GM12891 (cell line): ENCODE results near the gene PTGER2.

Experiments
- DNase-seq: peaks from one replicate; pipeline ENCODE4 v3.0.0; 2011; ENCODE audit warnings: low spot score; ENCODE audit not compliant: insufficient read length
- FAIRE-seq: peaks from 2 replicates; lab custom pipeline; 2011; peaks lifted over from hg19 to GRCh38; lab: Jason Lieb, UNC
- PAX5 ChIP-seq: IDR thresholded peaks from 2 replicates; pipeline ENCODE4 v1.6.1; 2011; ENCODE audit warnings: low read length, moderate library complexity, mild to moderate bottlenecking; ENCODE audit not compliant: insufficient read depth, severe bottlenecking
- POLR2A ChIP-seq: IDR thresholded peaks from 2 replicates; pipeline ENCODE4 v1.6.1; 2011; ENCODE audit warnings: low read depth, low read length, control low read depth
- POLR2AphosphoS5 ChIP-seq: IDR thresholded peaks from 2 replicates; pipeline ENCODE4 v1.6.1; 2011; ENCODE audit warnings: low read depth, low read length, control low read depth
- POU2F2 ChIP-seq: IDR thresholded peaks from 2 replicates; pipeline ENCODE4 v1.6.1; 2011; ENCODE audit warnings: low read depth, mild to moderate bottlenecking, control low read depth, low read length, moderate library complexity
- SPI1 ChIP-seq: IDR thresholded peaks from 2 replicates; pipeline ENCODE4 v1.6.1; 2011; ENCODE audit warnings: low read depth, low read length, control low read depth
- TAF1 ChIP-seq: IDR thresholded peaks from 2 replicates; pipeline ENCODE4 v1.6.1; 2011; ENCODE audit warnings: low read depth, low read length, control low read depth

Gene PTGER2

DNA sequence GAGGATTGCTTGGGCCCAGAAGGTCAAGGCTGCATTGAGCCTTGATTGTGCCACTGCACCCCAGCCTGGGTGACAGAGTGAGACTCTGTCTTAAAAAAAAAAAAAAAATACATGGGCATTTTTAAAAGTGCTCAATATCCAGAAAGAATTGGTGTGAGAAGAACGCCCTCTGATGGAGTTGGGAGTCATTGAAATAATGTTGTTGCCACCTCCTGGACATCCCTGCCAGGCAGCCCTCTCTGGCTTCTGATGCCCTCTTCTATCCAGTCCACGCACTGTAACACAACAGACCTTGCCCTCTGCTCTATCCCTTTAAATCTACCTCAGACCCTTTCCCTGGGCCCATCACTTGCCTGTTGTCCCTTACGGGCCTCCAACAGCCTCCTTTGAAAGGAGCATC is 41.7 kb upstream of the PTGER2 start:
- no peak for DNase-seq
- no peak for FAIRE-seq

DNA sequence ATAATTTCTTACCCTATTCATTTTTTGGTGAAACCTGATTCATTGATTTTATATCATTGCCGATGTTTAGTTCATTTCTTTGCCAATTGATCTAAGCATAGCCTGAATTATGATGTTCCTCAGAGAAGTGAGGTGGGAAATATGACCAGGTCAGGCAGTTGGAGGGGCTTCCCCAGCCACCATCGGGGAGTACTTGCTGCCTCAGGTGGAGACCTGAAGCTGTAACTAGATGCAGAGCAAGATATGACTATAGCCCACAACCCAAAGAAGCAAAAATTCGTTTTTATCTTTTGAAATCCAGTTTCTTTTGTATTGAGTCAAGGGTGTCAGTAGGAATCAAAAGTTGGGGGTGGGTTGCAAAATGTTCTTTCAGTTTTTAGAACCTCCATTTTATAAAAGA is 38.7 kb upstream of the PTGER2 start:
- TF ChIP-seq POU2F2 (no peak), SPI1 (no peak), PAX5 (no peak), POLR2A (no peak), POLR2AphosphoS5 (no peak), TAF1 (no peak)

More for the DNA sequence above, 41.7 kb upstream of the PTGER2 start:
- no peak for TF ChIP-seq POU2F2
- TF ChIP-seq TAF1: no peak
- TF ChIP-seq POLR2A: no peak
- no peak for TF ChIP-seq POLR2AphosphoS5
- TF ChIP-seq SPI1: no peak
- TF ChIP-seq PAX5: no peak

DNA sequence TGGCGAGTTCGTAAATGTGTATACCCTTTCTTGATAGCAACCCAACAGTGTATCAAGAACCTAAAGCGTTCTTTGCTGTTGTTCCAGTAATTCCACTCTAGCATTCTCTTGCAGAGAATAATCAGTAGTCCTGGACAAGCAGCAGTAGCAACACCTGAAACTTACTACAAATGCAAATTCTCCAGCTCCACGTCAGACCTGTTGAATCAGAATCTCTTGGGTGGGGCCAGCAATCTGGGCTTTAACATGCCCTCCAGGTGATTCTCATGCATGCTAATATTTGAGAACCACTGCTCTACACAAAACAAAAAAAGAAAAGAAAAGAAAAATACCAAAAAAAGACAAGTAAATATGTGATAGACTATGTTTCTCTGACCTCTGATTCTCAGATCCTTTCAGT is 36.6 kb upstream of the PTGER2 start:
- DNase-seq (no peak), FAIRE-seq (no peak)
- TF ChIP-seq POLR2A (no peak), POU2F2 (no peak), TAF1 (no peak), SPI1 (no peak), POLR2AphosphoS5 (no peak), PAX5 (no peak)

More for the DNA sequence above, 38.7 kb upstream of the PTGER2 start:
- no peak for DNase-seq
- no peak for FAIRE-seq

DNA sequence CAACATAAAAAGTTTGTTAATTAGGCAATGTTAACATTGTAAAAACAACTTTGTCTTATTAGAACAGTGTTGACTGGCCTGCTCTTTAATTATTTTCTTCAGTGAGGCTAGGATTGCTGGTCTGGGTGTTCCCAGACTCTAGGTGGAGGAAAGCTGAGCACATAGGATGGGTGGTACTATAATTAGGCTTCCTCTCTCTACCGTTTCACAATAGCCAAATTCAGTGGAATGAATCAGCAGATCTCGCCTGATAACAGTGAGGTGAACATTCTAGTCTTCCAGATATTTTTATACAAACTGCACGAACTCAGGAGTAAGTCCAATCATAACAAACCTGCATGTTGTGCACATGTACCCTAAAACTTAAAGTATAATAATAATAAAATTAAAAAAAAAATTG is 34.7 kb upstream of the PTGER2 start:
- TF ChIP-seq SPI1 (no peak), TAF1 (no peak), POLR2A (no peak), PAX5 (no peak), POLR2AphosphoS5 (no peak), POU2F2 (no peak)
- DNase-seq (no peak), FAIRE-seq (no peak)

DNA sequence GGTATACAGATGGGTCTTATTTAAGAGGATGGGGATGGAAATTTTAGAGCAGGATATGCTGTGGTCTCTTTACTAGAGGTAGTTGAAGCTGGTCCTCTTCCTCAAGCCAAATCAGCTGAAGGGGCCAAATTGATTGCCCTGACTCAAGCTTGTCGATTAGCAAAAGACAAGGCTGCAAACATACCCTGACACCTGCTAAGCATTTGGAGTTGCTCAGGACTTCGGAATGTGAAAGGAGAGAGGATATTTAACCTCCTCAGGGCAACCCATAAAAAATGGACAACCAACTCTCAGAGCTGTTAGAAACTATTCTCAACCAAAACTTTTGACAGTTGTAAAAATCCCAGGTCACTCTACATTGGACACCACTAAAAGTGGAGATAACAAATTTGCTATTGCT is 31.0 kb upstream of the PTGER2 start:
- no peak for DNase-seq
- TF ChIP-seq TAF1 (no peak), POLR2AphosphoS5 (no peak), SPI1 (no peak), POU2F2 (no peak), POLR2A (no peak), PAX5 (no peak)
- no peak for FAIRE-seq

DNA sequence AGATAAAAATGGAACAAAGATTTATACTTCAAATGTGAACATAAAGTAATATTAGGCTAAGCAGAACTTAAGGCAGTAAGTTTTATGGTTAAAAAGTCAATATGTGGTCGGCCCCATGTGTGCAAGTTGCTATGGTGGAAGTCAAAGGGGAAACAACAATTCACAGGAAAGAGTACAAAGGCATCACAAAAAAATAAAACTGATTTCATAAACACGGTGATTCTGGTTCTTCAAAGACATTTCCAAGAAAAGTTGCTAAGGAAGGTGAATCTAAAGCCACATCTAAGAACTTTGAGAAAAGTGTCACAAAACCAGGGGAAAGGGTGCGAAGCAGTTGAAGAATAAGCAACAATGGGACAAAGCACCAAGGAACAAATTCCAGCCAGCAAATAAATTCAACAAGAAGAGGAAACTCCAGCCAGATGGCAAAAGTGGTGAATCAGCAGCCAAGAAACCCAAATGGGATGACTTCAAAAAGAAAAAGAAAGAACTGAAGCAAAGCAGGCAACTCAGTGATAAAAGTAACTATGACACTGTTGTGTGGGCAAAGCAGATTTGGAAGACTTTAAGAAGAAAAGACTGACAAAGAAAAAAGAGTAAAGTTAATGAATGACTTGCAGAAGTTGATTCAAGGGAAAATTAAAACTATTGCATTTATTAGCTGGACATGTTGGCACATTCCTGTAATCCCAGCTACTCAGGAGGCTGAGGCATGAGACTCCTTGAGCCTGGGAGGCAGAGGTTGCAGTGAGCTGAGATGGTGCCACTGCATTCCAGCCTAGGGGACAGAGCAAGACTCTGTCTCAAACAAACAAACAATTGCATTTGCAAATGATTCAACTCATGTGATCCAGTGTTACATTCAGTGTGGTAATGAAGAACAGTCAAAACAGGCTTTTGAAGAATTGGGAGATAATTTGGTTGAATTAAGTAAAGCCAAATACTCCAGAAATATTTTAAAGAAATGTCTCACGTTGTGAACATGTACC is 27.2 kb upstream of the PTGER2 start:
- DNase-seq (no peak), FAIRE-seq (no peak)
- no peak for TF ChIP-seq SPI1
- TF ChIP-seq POLR2AphosphoS5: no peak
- TF ChIP-seq POLR2A: no peak

DNA sequence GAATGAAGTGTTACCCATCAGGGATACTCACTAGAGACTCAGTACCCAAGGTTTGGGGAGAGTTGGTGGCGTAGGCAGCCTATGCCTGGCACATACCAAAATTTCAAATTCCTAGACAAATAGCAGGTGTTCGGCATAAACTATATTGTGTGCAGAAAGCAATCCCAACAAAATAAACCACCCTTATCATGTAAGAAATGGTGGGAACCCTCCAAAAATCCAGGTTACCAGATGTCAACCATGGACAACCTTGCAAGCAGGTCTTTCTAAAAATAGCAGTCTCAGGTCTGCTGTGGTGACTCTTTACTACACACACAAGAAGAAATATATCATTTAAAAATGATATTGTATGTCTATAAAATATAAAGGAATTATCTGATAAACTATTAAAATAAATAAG is 17.7 kb upstream of the PTGER2 start:
- FAIRE-seq: no peak
- TF ChIP-seq POU2F2 (no peak), PAX5 (no peak), POLR2A (no peak), TAF1 (no peak), SPI1 (no peak), POLR2AphosphoS5 (no peak)

DNA sequence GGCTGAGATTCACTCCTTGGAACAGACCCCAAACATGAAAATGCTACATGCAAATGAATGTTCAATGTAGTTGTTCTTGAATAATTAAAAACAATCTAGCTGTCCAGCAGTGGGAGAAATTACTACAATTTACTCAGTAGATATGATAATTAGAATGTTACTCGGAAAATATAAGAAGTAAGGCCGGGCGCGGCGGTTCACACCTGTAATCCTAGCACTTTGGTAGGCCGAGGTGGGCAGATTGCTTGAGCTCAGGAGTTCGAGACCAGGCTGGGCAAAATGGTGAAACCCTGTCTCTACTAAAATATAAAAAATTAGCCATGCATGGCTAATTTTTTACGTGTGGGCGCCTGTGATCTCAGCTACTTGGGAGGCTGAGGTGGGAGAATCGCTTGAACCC is 15.3 kb upstream of the PTGER2 start:
- no peak for FAIRE-seq

More for the DNA sequence above, 17.7 kb upstream of the PTGER2 start:
- DNase-seq: no peak

DNA sequence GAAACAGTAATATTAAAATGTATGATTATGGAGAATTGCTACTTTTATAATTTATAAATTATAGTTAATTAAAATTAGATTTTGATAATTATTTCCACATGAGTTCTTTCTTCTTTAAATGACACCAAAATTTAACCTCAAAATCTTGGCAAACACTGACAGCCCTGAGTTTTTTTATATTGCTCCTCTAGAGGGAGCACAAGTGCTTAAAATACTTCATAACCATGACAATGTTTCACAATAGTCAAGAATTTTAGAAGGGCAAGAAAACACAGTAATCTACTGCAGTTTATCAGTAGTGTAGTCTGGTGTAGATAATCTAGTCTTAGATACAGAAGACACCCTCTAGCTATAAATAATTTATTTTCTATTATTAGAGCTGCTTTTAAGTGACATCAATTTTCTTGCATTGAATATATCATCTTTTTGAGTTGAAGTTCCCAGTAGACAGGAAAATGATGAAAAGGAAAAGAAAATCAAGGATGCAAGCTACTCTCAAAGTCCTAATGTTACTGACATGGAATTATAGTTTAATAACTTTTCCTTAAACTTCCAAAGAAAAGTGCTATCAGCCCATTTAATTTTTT is 14.3 kb upstream of the PTGER2 start:
- DNase-seq: no peak
- TF ChIP-seq PAX5 (no peak), POLR2AphosphoS5 (no peak), POU2F2 (no peak)
- FAIRE-seq: no peak

More for the DNA sequence above, 15.3 kb upstream of the PTGER2 start:
- TF ChIP-seq SPI1 (no peak), PAX5 (no peak), POLR2A (no peak), POLR2AphosphoS5 (no peak), TAF1 (no peak), POU2F2 (no peak)
- no peak for DNase-seq

DNA sequence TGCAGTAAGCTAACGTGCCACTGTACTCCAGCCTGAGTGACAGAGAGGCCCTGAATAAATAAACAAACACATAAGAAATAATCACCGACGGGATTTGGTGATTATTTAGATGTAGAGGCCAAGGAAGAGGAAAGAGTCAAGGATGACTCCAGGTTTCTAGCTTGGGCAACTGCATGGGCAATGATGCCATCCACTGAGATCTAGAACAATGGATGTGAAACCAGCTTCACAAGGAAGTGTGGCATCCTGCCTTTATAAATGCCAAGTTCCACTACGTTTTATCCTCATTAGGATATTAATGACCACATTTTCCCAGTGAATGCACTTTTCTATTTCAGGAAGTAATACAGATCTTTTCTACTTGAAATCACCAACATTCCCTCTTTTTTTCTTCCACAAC is 10.9 kb upstream of the PTGER2 start:
- TF ChIP-seq SPI1: no peak
- TF ChIP-seq PAX5: no peak
- TF ChIP-seq TAF1: no peak
- no peak for TF ChIP-seq POU2F2
- no peak for TF ChIP-seq POLR2A
- TF ChIP-seq POLR2AphosphoS5: no peak
- DNase-seq (no peak), FAIRE-seq (no peak)
